Endodermal cell (in vitro differentiated cells): Measurements from ENCODE around the gene ASAP2. TPM values are rescaled to one million over a fixed set of nuclear protein-coding genes. Genes with fewer than 3 reads are reported as not detected.
A peak's percentile ranks its signal among the peaks of the same experiment; 100 is the strongest.

Source experiments
- DNase-seq: peaks from one replicate; pipeline ENCODE4 v3.0.0-alpha.2; 2017
- H3K27ac ChIP-seq: 2 replicates; pipeline ENCODE4 v1.5.1; 2013; ENCODE audit warnings: mild to moderate bottlenecking, low read depth, low read length, moderate library complexity
- H3K27me3 ChIP-seq: 2 replicates; pipeline ENCODE4 v1.6.1; 2013; ENCODE audit warnings: mild to moderate bottlenecking, low read length, moderate library complexity; ENCODE audit not compliant: insufficient read depth, control insufficient read depth, poor library complexity, severe bottlenecking
- H3K36me3 ChIP-seq: 2 replicates; pipeline ENCODE4 v1.7.0; 2013; ENCODE audit warnings: mild to moderate bottlenecking, low read length, moderate library complexity; ENCODE audit not compliant: control insufficient read depth, insufficient read depth
- H3K4me1 ChIP-seq: one replicate; pipeline ENCODE4 v1.7.0; 2013; ENCODE audit warnings: low read length; ENCODE audit not compliant: control insufficient read depth, insufficient read depth
- H3K4me3 ChIP-seq: 2 replicates; pipeline ENCODE4 v1.5.1; 2013; ENCODE audit warnings: mild to moderate bottlenecking, low read length, moderate library complexity
- H3K9ac ChIP-seq: 2 replicates; pipeline ENCODE4 v1.6.1; 2013; ENCODE audit warnings: mild to moderate bottlenecking, low read length, moderate library complexity; ENCODE audit not compliant: poor library complexity, severe bottlenecking; ENCODE audit errors: extremely low read depth
- H3K9me3 ChIP-seq: 2 replicates; pipeline ENCODE4 v1.6.1; 2013; ENCODE audit warnings: mild to moderate bottlenecking, low read length, moderate library complexity; ENCODE audit not compliant: control insufficient read depth
- H3K27ac Mint-ChIP-seq: 2 replicates; pipeline ENCODE4 v1.8.0; 2020; ENCODE audit warnings: mixed read lengths
- H3K27me3 Mint-ChIP-seq: 2 replicates; pipeline ENCODE4 v1.8.0; 2021; ENCODE audit warnings: mild to moderate bottlenecking, mixed read lengths; ENCODE audit not compliant: insufficient read depth
- H3K36me3 Mint-ChIP-seq: 2 replicates; pipeline ENCODE4 v1.8.0; 2020; ENCODE audit warnings: low read depth, mixed read lengths
- H3K4me1 Mint-ChIP-seq: 2 replicates; pipeline ENCODE4 v1.8.0; 2020; ENCODE audit warnings: mixed read lengths
- H3K4me3 Mint-ChIP-seq: 2 replicates; pipeline ENCODE4 v1.8.0; 2020; ENCODE audit warnings: mild to moderate bottlenecking, moderate library complexity, mixed read lengths
- H3K9me3 Mint-ChIP-seq: 2 replicates; pipeline ENCODE4 v1.8.0; 2020; ENCODE audit warnings: mild to moderate bottlenecking, mixed read lengths
- WGBS, 2 experiments: methylation state at CpG; one replicate each; pipeline versions ENCODE4 v1.1.5 to v1.1.7; 2013; ENCODE audit warnings: missing lambda C conversion rate in 2 of 2, mixed read lengths in 1 of 2; ENCODE audit not compliant: insufficient coverage in 1 of 2, insufficient read length in 1 of 2; 5-methylcytosine and 5-hydroxymethylcytosine counted together
- total RNA-seq, 2 donors: library from RNA; stranded (reverse); fragmentation: NEBNext Ultra II Directional in 1 of 2; extraction: Animal tissue kit (Norgen Biotek cat#: 25700) in 1 of 2; gene quantifications; 2 replicates in 1 of 2; 3 replicates in 1 of 2; pipeline ENCODE4 v1.2.1, GENCODE V29; 2021
- TF ChIP-seq, protein P1 (sequence below): fragments of 200-600 bp; sonication (generic); conservative IDR thresholded peaks from 2 replicates; pipeline ENCODE4 v1.5.0; 2021; ENCODE audit warnings: antibody characterized with exemption, mild to moderate bottlenecking

The ASAP2 gene
- total RNA-seq, 2 donors from 2014 or later = 11.8 to 20.4 TPM

DNA sequence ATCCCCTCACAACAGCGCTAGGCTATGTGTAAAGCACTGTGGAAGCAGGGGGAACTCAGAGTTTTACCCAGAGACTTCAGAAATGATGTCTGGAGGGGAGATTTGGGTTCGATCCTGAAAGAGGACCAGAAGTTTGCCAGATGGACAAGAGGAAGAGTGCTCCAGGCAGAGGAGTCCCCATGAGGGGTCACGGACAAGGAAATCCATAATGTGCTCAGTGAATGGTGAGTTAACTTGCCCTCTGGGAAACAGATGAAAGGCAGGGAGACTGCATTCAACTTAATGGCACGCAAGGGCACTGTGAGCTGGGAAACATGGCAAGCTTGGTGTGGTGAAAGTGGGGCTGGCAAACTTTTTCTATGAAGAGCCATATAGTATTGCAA is 6.0 kb upstream of the ASAP2 start:
- no peak for DNase-seq
- Histone ChIP-seq H3K27me3 (peaks cover 20% of the 10 kb centered on the region), H3K36me3 (no peaks in the 10 kb centered on the region), H3K27ac (peak overlapping the region; percentile 12), H3K4me3 (no peak overlapping the region), H3K9ac (no peak overlapping the region), H3K9me3 (no peaks in the 10 kb centered on the region), H3K4me1 (no peaks in the 10 kb centered on the region)
- Mint-ChIP-seq H3K4me1 (no peaks in the 10 kb centered on the region), H3K4me3 (no peak overlapping the region), H3K9me3 (no peaks in the 10 kb centered on the region), H3K27ac (no peak overlapping the region), H3K27me3 (peaks cover 66% of the 10 kb centered on the region), H3K36me3 (no peaks in the 10 kb centered on the region)
- TF ChIP-seq, protein P1, sequence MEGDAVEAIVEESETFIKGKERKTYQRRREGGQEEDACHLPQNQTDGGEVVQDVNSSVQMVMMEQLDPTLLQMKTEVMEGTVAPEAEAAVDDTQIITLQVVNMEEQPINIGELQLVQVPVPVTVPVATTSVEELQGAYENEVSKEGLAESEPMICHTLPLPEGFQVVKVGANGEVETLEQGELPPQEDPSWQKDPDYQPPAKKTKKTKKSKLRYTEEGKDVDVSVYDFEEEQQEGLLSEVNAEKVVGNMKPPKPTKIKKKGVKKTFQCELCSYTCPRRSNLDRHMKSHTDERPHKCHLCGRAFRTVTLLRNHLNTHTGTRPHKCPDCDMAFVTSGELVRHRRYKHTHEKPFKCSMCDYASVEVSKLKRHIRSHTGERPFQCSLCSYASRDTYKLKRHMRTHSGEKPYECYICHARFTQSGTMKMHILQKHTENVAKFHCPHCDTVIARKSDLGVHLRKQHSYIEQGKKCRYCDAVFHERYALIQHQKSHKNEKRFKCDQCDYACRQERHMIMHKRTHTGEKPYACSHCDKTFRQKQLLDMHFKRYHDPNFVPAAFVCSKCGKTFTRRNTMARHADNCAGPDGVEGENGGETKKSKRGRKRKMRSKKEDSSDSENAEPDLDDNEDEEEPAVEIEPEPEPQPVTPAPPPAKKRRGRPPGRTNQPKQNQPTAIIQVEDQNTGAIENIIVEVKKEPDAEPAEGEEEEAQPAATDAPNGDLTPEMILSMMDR = no peak
- 89 to 92% methylated on average over 3 to 4 of the region's 4 CpGs for WGBS, 2 experiments

DNA sequence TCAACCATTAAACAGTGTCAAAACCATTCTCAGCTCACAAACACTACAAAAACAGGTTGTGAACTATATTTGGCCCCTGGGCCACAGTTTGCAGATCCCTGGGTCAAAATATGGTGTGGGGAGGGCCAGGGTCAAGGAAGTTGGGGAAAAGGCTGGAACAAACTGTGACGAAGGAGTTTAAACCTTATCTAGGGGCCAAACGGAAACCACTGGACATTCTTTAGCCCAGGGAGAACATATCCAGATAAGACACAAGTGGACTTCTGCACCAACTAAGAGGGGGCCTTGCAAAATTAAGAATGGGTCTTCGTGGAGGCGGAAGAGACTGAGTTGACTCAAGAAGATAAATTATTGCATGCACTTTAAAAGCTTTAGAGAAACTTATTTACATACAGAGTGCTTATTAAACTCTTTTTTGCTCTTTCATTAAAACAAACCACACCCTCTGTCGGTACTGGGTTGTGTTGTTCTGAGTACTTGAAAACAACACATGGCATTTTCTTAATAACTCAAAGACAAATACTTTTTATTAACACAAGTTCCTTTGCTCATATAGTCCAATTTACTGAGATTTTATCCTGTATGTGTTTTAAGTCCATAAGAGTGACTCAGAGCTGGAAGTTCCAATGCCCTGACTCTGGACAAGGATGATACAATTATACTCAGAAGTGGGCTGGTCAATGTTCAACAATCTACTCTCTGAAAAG is 5.3 kb upstream of the ASAP2 start:
- Mint-ChIP-seq H3K4me3 (no peak overlapping the region), H3K27me3 (peaks cover 71% of the 10 kb centered on the region), H3K9me3 (no peaks in the 10 kb centered on the region), H3K4me1 (no peaks in the 10 kb centered on the region), H3K27ac (no peak overlapping the region), H3K36me3 (no peaks in the 10 kb centered on the region)
- Histone ChIP-seq H3K4me3 (no peak overlapping the region), H3K27me3 (peaks cover 25% of the 10 kb centered on the region), H3K9ac (no peak overlapping the region), H3K27ac (no peak overlapping the region), H3K9me3 (no peaks in the 10 kb centered on the region), H3K36me3 (no peaks in the 10 kb centered on the region), H3K4me1 (no peaks in the 10 kb centered on the region)
- 88 to 92% methylated on average over 4 to 5 of the region's 5 CpGs for WGBS, 2 experiments
- TF ChIP-seq, protein P1 = no peak
- DNase-seq = no peak

DNA sequence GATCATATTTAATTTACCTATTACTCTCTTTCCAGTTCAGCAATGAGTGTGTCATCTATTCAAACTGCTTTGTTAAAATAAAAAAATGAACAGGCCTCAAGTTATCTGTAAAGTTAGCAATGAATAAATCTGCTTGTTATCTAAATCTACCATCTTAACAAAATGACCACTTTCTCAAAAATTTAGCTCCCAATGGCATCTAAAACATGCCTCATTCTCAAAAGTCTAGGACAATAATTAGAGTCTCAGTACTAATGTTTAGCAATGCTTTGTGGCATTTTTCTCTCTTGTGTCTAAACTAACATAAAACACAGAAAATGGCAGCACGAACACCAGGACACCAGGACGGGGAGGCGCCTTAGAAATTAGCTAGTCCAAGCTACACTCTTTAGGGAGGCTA is 3.6 kb upstream of the ASAP2 start:
- Mint-ChIP-seq H3K36me3 (no peaks in the 10 kb centered on the region), H3K4me1 (peaks cover 3% of the 10 kb centered on the region), H3K27ac (no peak overlapping the region), H3K27me3 (peaks cover 67% of the 10 kb centered on the region), H3K4me3 (no peak overlapping the region), H3K9me3 (no peaks in the 10 kb centered on the region)
- peaks cover 35% of the 10 kb centered on the region for H3K27me3 ChIP-seq
- WGBS, 2 experiments = 71 to 95% methylated on average over 3 of the region's 3 CpGs
- no peak for DNase-seq
- no peak overlapping the region for H3K4me3 ChIP-seq
- H3K9ac ChIP-seq = no peak overlapping the region
- no peaks in the 10 kb centered on the region for H3K4me1 ChIP-seq
- no peaks in the 10 kb centered on the region for H3K36me3 ChIP-seq
- no peaks in the 10 kb centered on the region for H3K9me3 ChIP-seq
- TF ChIP-seq, protein P1 = no peak
- no peak overlapping the region for H3K27ac ChIP-seq
